HG03103 (cell line): ENCODE results near the gene VWA2.
"Not testable (repeated sequence)": the region's sequence is repeated elsewhere in the genome, so short reads cannot be mapped to it uniquely, and the experiment has no call there.

Experiments used
- ATAC-seq: cut with Tn5 transposase; IDR thresholded peaks from one replicate; pipeline ENCODE4 v1.9.1; 2021; ENCODE audit warnings: low read depth; ENCODE audit not compliant: unreplicated experiment

VWA2 gene

GRCh38 chr10:114313139-114313538, 74.1 kb downstream of the VWA2 start:
- no peak for ATAC-seq

DNA sequence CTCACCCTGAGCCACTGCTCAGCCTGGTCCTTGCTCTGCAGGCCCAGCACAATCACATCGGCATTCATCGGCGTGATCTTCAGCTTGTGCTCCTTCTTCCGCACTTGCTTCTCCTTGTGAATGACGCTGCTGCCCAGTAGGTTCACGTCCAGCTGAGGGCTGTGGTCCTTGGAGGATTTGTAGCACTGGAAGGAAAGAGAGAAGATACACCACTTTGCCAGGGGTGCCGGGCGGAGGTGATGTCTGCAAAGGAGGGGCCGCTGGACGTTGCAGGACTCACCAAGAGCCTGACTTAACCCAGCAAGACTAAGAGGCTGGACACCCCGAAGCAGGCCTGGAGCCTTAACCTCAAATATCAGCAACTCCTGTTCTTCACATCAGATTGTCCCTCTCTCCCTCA, 74.8 kb downstream of the VWA2 start:
- ATAC-seq: no peak

DNA sequence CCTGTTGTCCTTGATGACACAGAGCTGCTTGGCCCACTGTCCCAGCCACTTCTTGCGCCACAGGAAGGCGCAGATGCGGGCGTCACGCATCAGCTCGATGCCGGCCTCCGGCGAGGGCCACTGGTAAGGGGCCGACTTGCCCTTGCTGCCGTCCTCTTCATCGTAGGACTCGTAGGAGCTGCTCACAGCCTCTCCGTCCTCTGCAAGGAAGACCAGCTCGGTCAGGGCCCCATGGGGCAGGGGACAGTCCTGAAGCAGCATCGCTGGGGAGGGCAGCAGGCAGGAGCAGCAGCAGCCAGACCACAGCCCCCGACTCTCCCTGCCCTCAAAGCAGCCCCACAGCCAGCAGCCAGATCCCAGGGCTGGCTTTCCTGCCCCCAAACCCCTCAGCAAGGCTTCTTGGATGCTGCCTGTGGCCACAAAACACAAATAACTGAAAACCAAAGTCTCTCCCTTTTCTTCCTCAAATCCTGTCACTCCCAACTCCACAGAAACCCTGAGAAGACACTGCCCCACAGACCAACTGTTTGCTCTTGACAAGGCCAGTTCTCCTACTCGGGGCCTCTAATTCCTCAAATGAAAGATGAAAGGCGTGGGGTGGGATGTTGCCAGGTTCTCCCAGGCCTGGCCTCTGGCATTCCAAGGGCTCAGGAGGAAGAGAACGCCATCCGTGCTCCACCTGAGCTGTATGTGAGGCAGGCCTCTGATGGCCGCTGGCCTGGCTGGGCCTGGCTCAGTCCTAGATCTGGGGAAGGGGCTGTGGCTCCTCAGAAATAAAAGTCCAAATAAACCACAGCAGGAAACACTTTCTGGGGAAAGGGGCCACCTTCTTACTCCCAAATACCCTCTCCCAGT, 76.7 kb downstream of the VWA2 start:
- ATAC-seq: no peak

- no peak for ATAC-seq
Measured at GRCh38 chr10:114316744-114317143, 77.7 kb downstream of the VWA2 start.

DNA sequence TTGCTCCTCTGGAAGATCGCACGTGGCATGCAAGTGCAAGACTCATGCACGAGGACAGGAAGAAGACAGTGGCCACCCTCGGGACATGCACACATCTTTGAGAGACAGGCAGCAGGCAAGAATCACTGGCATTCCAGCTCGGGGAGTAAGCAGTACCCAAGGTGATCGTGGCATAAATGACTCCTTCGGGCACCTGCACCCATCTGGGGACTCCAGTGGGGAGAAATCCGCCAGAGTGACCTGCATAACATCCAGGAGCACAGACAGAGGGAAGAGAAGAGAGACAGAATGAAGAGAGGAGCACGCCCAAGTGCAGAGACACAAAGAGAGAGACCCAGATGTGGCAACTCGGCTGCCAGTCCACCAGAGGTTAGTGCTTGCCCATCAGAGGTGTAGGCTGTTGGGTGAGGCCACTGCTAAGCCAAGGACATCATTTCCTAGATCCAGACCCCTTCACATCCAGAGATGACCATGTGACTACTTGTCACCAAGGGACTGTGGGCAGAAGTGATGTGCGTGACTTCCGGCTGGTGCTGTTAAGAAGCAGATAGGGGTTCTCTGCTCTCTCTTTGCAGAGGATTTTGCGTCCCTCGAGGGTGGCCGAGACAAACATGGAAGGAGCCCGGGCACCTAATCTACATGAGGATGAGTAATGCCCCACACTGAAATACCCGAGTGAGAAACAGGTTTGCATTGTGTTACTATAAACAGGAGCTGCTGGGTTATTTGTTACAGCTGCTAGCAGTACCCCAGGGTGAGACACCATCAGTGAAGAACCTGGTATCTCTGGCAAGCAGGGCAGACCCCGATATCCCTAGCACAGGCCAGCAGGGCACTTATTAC, 80.6 kb downstream of the VWA2 start:
- no peak for ATAC-seq

GRCh38 chr10:114320249-114321116, 81.4 kb downstream of the VWA2 start:
- ATAC-seq: no peak

- no peak for ATAC-seq
Measured at GRCh38 chr10:114322344-114322743, 83.3 kb downstream of the VWA2 start.

DNA sequence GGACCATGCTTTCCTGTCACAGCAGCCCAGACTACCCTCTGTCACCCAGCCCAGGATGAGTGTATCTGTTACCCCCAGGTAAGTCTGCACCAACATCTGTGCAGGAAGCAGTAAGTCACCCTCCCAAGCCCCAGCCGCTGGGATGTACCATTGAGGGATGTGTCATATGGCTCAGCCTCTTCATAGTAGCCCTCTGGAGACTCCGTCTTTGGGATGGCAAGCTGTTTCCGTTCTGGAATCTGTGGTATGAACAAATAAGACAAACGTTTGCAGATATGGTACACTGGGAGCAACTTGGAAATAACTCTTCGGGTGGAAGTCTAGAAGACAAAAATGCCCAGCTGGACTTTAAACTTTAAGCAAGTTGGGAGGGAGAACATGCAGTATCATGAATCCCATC, 84.0 kb downstream of the VWA2 start:
- ATAC-seq: no peak

- no peak for ATAC-seq
Measured at GRCh38 chr10:114326795-114327194, 87.7 kb downstream of the VWA2 start.

- ATAC-seq: no peak
Measured at GRCh38 chr10:114327537-114328440, 88.7 kb downstream of the VWA2 start.

- ATAC-seq: no peak
Measured at GRCh38 chr10:114328441-114328812, 89.4 kb downstream of the VWA2 start.

DNA sequence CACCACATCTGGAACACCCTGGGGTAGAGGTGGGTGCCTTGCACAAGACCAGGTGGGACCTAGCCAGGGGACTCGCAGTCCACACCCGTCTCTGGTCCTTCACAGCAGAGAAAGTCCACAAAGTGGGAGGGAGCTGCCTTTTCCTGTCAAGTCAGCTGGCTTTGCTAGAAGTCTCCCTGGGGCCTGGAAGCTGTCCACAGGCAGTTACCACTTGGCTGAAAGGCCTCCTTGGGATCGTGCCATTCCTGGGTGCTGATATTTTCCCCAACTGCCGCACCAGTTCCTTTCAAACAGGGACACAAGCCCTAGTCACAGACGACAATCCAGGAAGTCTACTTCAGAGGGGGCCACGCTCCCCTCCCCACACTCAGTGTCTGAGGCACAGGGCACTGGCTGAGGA, 89.8 kb downstream of the VWA2 start:
- ATAC-seq: no peak

DNA sequence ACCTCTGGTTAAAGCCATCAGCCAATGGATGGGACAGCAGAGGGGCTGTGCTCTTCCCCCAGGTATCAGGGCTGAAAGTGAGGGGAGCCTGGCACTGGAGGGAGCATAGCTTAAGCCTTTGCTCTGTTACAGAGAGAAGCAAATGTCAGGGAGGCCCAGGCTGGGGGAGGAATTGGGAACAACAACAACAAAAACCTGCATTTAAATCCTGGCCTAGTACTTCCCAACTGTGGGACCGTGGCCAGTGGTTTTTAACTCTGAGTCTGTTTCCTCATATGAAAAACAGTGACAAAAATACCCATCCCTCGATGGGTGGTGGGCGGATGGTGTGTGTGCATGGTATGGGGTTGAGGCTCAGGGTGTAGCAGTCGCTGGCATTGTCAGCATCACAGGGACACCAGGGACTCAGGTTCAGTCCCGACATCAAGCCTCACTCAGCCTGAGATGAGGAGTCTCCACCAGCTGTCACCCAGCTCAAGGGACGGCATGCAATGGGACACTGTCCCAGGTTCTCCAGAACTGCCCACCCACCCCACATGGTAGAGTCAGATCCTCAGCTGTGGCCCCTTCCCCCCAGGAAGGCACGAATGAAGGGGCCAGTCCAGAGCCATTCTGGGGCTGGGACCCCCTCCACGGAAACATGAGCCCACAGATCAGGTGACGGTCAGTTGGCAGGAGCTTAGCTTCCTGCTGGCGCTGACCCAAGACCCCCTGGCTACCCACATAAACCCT, 90.7 kb downstream of the VWA2 start:
- no peak for ATAC-seq

DNA sequence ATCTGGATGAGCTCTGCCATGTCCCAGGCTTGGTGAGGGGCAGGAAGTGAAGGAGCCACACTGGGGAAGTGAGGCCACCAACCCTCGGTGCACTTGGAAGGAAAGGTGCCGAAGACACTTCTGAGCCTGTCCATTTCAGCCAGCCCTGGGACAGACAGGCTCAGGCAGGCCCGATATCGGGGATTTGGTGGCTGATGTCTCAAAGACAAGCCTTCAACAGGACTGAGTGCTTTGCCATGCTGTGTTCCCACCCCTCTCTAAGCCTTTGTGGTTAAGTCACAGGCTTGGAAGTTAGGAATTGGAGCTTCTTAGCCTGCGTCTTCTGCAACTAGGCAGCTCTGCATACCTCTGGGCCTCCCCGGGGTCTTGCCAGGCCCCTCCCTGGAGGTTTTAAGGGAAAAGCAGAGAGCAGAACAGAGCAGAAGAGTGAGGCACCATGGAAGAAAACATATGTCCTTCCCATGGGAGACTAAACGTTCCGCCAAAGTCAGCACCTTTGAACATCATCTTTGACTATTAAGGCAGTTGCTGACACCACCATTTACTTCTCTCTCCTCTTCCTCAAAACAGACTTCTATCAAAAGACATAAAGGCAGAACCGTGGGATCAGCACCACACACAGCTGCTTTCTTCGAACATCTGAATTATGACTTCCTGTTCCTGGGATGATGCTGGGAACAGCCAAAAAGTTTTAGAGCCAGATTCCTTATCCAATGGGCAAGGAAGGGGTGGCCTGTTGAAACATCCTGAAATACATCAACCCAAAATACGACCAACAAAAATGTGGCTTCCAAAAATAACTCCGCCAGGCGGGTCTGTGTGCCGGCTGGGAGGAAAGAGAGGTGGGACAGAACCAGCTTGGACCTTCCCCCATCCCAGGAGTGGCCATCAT, 93.5 kb downstream of the VWA2 start:
- ATAC-seq: no peak

GRCh38 chr10:114333441-114333840, 94.4 kb downstream of the VWA2 start:
- ATAC-seq: not testable (repeated sequence)

DNA sequence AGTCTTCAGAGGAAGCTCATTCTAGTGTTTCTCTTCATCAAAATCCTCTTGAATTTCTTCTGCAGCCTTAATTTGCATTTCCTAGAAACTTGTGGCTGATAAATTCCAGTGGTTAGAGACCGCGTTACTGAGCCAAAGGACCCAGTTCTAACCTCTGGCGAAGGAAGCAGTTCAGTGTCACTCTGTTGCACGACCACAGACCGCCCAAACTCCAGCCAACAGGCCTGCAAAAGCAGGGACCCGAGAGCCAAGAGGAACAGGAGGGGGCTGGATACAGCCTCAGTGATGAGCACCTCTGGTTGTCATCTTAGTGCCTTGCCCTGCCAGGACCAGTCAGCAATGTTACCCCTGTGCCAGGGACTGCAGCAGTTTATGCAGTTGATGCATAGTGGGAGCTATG, 95.2 kb downstream of the VWA2 start:
- ATAC-seq: no peak

GRCh38 chr10:114335614-114336013, 96.6 kb downstream of the VWA2 start:
- ATAC-seq: no peak

GRCh38 chr10:114336823-114337509, 97.9 kb downstream of the VWA2 start:
- ATAC-seq: no peak
